ENCODE measurements around the gene TAS2R40. TPM values are rescaled to one million over a fixed set of nuclear protein-coding genes. Genes with fewer than 3 reads are reported as not detected.

TAS2R40 gene
- total RNA-seq, 4 donors from 2014 or later, result not detected

DNA sequence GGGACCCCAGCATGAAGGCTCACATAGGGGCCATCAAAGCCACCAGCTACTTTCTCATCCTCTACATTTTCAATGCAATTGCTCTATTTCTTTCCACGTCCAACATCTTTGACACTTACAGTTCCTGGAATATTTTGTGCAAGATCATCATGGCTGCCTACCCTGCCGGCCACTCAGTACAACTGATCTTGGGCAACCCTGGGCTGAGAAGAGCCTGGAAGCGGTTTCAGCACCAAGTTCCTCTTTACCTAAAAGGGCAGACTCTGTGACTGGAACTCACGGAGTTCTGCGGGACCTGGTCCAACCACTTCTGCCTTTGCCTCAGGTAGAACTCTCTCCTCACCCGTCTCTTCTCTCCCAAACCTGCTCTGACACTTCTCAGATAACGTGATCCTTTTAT lies 945 bp downstream of the TAS2R40 start:
- peaks cover 0 to 7% (median 5%) of the 10 kb centered on the region in 3 donors for H3K4me1 ChIP-seq
- no peak overlapping the region for H3K27ac ChIP-seq
- no peaks in the 10 kb centered on the region for H3K27me3 ChIP-seq
- no peak overlapping the region for H3K4me3 ChIP-seq
- H3K36me3 ChIP-seq, result no peaks in the 10 kb centered on the region
- TF ChIP-seq EP300 (IDR thresholded peaks at IDR 0.05) (no peak), POLR2AphosphoS5 (IDR thresholded peaks at IDR 0.05) (no peak), POLR2A (IDR thresholded peaks at IDR 0.05) (no peak)
- TF ChIP-seq, protein P1, sequence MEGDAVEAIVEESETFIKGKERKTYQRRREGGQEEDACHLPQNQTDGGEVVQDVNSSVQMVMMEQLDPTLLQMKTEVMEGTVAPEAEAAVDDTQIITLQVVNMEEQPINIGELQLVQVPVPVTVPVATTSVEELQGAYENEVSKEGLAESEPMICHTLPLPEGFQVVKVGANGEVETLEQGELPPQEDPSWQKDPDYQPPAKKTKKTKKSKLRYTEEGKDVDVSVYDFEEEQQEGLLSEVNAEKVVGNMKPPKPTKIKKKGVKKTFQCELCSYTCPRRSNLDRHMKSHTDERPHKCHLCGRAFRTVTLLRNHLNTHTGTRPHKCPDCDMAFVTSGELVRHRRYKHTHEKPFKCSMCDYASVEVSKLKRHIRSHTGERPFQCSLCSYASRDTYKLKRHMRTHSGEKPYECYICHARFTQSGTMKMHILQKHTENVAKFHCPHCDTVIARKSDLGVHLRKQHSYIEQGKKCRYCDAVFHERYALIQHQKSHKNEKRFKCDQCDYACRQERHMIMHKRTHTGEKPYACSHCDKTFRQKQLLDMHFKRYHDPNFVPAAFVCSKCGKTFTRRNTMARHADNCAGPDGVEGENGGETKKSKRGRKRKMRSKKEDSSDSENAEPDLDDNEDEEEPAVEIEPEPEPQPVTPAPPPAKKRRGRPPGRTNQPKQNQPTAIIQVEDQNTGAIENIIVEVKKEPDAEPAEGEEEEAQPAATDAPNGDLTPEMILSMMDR (IDR thresholded peaks at IDR 0.05), result no peak
- H3K9me3 ChIP-seq, result no peaks in the 10 kb centered on the region
- ATAC-seq, result no peak
- 62 to 77% methylated on average over 6 to 7 of the region's 7 CpGs for WGBS, 2 donors (ENCODE audit: low coverage in 1 of 2)

GRCh38 chr7:143223784-143224183 lies 1.9 kb downstream of the TAS2R40 start:
- no peak overlapping the region for H3K27ac ChIP-seq
- H3K36me3 ChIP-seq, result no peaks in the 10 kb centered on the region
- TF ChIP-seq EP300 (IDR thresholded peaks at IDR 0.05), result no peak
- no peak for TF ChIP-seq POLR2A (IDR thresholded peaks at IDR 0.05)
- TF ChIP-seq, protein P1 (IDR thresholded peaks at IDR 0.05), result no peak
- TF ChIP-seq POLR2AphosphoS5 (IDR thresholded peaks at IDR 0.05), result no peak
- no peak for ATAC-seq
- H3K9me3 ChIP-seq, result no peaks in the 10 kb centered on the region
- peaks cover 0 to 11% (median 6%) of the 10 kb centered on the region in 3 donors for H3K4me1 ChIP-seq
- H3K27me3 ChIP-seq, result no peaks in the 10 kb centered on the region
- 83 to 88% methylated on average over 3 to 4 of the region's 4 CpGs for WGBS, 2 donors (ENCODE audit: low coverage in 1 of 2)
- H3K4me3 ChIP-seq, result no peak overlapping the region

DNA sequence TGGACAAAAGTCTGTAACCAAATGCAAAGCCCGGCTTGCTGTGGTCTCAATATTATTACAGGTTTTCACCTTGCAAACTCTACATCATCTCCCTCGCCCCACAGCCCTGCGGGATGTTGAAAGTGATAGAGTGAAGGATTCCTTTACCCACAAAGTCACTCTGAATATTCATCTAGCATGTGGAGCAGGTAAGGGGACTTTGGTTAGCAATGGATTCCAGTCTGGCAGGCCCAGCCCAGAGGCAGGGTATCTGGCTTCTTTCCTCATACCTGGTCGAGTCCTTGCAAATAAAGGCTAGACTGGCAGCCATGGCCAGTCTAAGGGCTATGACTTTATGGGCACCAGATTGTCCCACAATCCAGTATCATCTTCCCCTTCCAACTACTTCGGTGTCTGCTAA lies 3.2 kb downstream of the TAS2R40 start:
- no peaks in the 10 kb centered on the region for H3K27me3 ChIP-seq
- no peaks in the 10 kb centered on the region for H3K9me3 ChIP-seq
- 83 to 97% methylated on average over 3 to 5 of the region's 5 CpGs for WGBS, 2 donors (ENCODE audit: low coverage in 1 of 2)
- no peak for TF ChIP-seq POLR2A (IDR thresholded peaks at IDR 0.05)
- H3K36me3 ChIP-seq, result no peaks in the 10 kb centered on the region
- ATAC-seq, result no peak
- peaks cover 0 to 11% (median 6%) of the 10 kb centered on the region in 3 donors for H3K4me1 ChIP-seq
- no peak overlapping the region for H3K27ac ChIP-seq
- H3K4me3 ChIP-seq, result no peak overlapping the region

GRCh38 chr7:143227806-143228205 lies 6.0 kb downstream of the TAS2R40 start:
- Histone ChIP-seq H3K27ac (no peak overlapping the region), H3K36me3 (no peaks in the 10 kb centered on the region), H3K9me3 (no peaks in the 10 kb centered on the region), H3K27me3 (no peaks in the 10 kb centered on the region), H3K4me3 (no peak overlapping the region), H3K4me1 (peaks cover 0 to 11% (median 6%) of the 10 kb centered on the region in 3 donors)
- WGBS, 2 donors (ENCODE audit: low coverage in 1 of 2), result 13 to 20% methylated on average over 1 of the region's 1 CpG
- ATAC-seq, result no peak
- TF ChIP-seq, protein P1 (IDR thresholded peaks at IDR 0.05), result no peak
- no peak for TF ChIP-seq EP300 (IDR thresholded peaks at IDR 0.05)
- no peak for TF ChIP-seq POLR2A (IDR thresholded peaks at IDR 0.05)
- no peak for TF ChIP-seq POLR2AphosphoS5 (IDR thresholded peaks at IDR 0.05)

DNA sequence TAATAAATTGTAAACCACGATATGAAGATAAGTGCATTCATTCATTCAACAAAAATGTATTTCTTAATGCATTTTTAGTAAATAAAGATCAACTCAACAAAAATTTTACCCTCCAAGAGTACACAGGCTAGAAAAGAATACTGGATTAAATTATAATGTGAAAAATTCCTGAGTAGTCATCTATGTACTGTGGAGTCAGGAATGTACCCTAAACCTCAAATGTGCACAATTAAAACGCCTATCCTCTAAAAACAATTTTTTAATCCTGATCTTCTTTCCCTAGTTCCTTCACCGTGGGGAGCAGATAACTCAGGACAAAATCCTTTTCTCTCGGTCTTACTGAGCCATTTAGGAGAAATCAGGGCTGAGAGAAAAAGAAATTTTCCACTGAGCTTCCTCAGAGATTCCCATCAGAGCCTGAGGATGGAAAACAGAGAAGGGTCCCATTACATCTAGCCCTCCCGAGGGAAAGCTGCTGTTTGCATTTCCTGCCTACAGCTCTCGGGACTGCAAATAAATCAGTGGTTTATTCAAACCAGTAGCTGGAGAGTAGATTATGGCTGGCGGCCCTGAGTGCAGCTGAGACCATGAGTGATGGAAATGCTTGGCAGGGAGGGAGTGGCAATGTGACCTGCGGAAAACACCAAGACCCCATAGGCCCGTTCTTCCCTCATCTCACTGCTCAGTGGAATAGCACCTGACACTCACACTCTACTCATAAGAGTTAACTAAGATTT lies 7.4 kb downstream of the TAS2R40 start:
- TF ChIP-seq POLR2AphosphoS5 (IDR thresholded peaks at IDR 0.05) (no peak), POLR2A (IDR thresholded peaks at IDR 0.05) (no peak), EP300 (IDR thresholded peaks at IDR 0.05) (no peak)
- no peaks in the 10 kb centered on the region for H3K27me3 ChIP-seq
- H3K36me3 ChIP-seq, result no peaks in the 10 kb centered on the region
- H3K4me3 ChIP-seq, result no peak overlapping the region
- peaks cover 0 to 11% (median 6%) of the 10 kb centered on the region in 3 donors for H3K4me1 ChIP-seq
- 36 to 59% methylated on average over 6 to 8 of the region's 9 CpGs for WGBS, 2 donors (ENCODE audit: low coverage in 1 of 2)
- ATAC-seq, result no peak
- H3K27ac ChIP-seq, result no peak overlapping the region
- no peaks in the 10 kb centered on the region for H3K9me3 ChIP-seq

Data from gastroesophageal sphincter (tissue), 4 donors.